Gastrocnemius medialis (tissue), 4 donors: ENCODE results near the gene ZNHIT1. TPM values are rescaled to one million over a fixed set of nuclear protein-coding genes. Genes with fewer than 3 reads are reported as not detected.

Source experiments
- ATAC-seq, 2 donors: fragments of 150-250 bp; one replicate each; pipeline ENCODE4 v1.9.1; 2016
- DNase-seq, 2 donors: peaks; one replicate each; pipeline ENCODE4 v3.0.0-alpha.2; 2019
- H3K27ac ChIP-seq, 4 donors: fragments of 200-600 bp; sonication (generic); 1 replicate in 1 of 4; 2 replicates in 3 of 4; pipeline ENCODE4 v1.5.1; 2016 to 2018; ENCODE audit warnings: mild to moderate bottlenecking in 2 of 4, moderate library complexity in 1 of 4
- H3K27me3 ChIP-seq, 3 donors: fragments of 200-600 bp; sonication (generic) in 2 of 3; 1 replicate in 1 of 3; 2 replicates in 2 of 3; pipeline versions ENCODE4 v1.5.1 to v1.6.0; 2016 to 2019; ENCODE audit warnings: mild to moderate bottlenecking in 1 of 3, moderate library complexity in 1 of 3
- H3K36me3 ChIP-seq, 2 donors: fragments of 200-600 bp; sonication (generic) in 1 of 2; one replicate each; pipeline ENCODE4 v1.5.1; 2017 to 2018
- H3K4me1 ChIP-seq, 2 donors: fragments of 200-600 bp; sonication (generic) in 1 of 2; one replicate each; pipeline ENCODE4 v1.5.1; 2016 to 2017; ENCODE audit warnings: mild to moderate bottlenecking in 2 of 2
- H3K4me3 ChIP-seq, 4 donors: fragments of 200-600 bp; sonication (generic) in 3 of 4; 1 replicate in 1 of 4; 2 replicates in 3 of 4; pipeline ENCODE4 v1.5.1; 2016 to 2019; ENCODE audit warnings: mild to moderate bottlenecking in 2 of 4
- H3K9me3 ChIP-seq, 3 donors: fragments of 200-600 bp; sonication (generic) in 2 of 3; 1 replicate in 1 of 3; 2 replicates in 2 of 3; pipeline ENCODE4 v1.5.1; 2016 to 2019
- CTCF ChIP-seq, 5 experiments: fragments of 450-650 bp in 3 of 5; fragments of 200-600 bp in 2 of 5; sonication (generic) in 2 of 5; IDR thresholded peaks in 4 of 5; conservative IDR thresholded peaks in 1 of 5; 1 replicate in 4 of 5; 2 replicates in 1 of 5; pipeline ENCODE4 v1.5.1; 2016 to 2019; ENCODE audit warnings: antibody characterized with exemption in 5 of 5, mild to moderate bottlenecking in 3 of 5, moderate library complexity in 3 of 5
- POLR2A ChIP-seq, 2 donors: fragments of 450-650 bp; IDR thresholded peaks; one replicate each; pipeline ENCODE4 v1.6.1; 2017; ENCODE audit warnings: antibody characterized with exemption in 2 of 2, mild to moderate bottlenecking in 2 of 2, moderate library complexity in 2 of 2
- in situ Hi-C, 4 donors: fragments of 200-750 bp; cut with MboI; loops; one replicate each; pipeline versions ENCODE4 v1.15.0 to v1.8.0; 2017; ENCODE audit warnings: low sequenced_read_pairs in 4 of 4
- intact Hi-C: fragments of 100-400 bp; cut with DNase I; formaldehyde crosslinking; loops from one replicate; pipeline ENCODE4 v1.15.1; 2023; ENCODE audit warnings: low total_unique reads
- total RNA-seq, 4 donors: library from RNA; depleted of rRNA; stranded (reverse); fragments of >200 nt; gene quantifications; one replicate each; pipeline versions ENCODE4 v1.1.0 to v1.2.3, GENCODE V29; 2016

ZNHIT1 gene
- total RNA-seq, 4 donors from 2014 or later, result 66.7 to 83.9 (median 71.9) TPM

GRCh38 chr7:101173752-101174244, 44.2 kb upstream of the ZNHIT1 start:
- Histone ChIP-seq H3K27me3 (peaks cover 91 to 100% (median 98%) of the 10 kb centered on the region in 3 donors), H3K4me1 (peaks cover 14 to 31% of the 10 kb centered on the region in 2 donors), H3K4me3 (peak overlapping the region in 3 of 4 donors; percentile 30 to 46 (median 35)), H3K36me3 (no peaks in the 10 kb centered on the region), H3K27ac (no peak overlapping the region), H3K9me3 (no peaks in the 10 kb centered on the region)
- in situ Hi-C loops (no loop called here), intact Hi-C loops (no loop called here)
- DNase-seq (no peak), ATAC-seq (no peak)
- TF ChIP-seq POLR2A (IDR thresholded peaks at IDR 0.05), result no peak
- TF ChIP-seq CTCF (IDR thresholded peaks at IDR 0.05 in 4 of 5, conservative IDR thresholded peaks at IDR 0.05 in 1 of 5), result no peak

- no peaks in the 10 kb centered on the region for H3K9me3 ChIP-seq
- DNase-seq, result no peak
- no peak for ATAC-seq
- H3K36me3 ChIP-seq, result no peaks in the 10 kb centered on the region
- peak overlapping the region in 1 of 4 donors; percentile 46 for H3K4me3 ChIP-seq
- TF ChIP-seq POLR2A (IDR thresholded peaks at IDR 0.05) (no peak), CTCF (IDR thresholded peaks at IDR 0.05 in 4 of 5, conservative IDR thresholded peaks at IDR 0.05 in 1 of 5) (no peak)
- H3K27ac ChIP-seq, result no peak overlapping the region
- in situ Hi-C loops, result no loop called here
- intact Hi-C loops, result no loop called here
- H3K27me3 ChIP-seq, result peaks cover 90 to 100% (median 98%) of the 10 kb centered on the region in 3 donors
- H3K4me1 ChIP-seq, result peaks cover 14 to 33% of the 10 kb centered on the region in 2 donors
Measured at GRCh38 chr7:101174322-101174854, 43.6 kb upstream of the ZNHIT1 start.

- no peak for DNase-seq
- intact Hi-C loops, result no loop called here
- no peak overlapping the region for H3K27ac ChIP-seq
- H3K9me3 ChIP-seq, result no peaks in the 10 kb centered on the region
- peaks cover 91 to 100% (median 98%) of the 10 kb centered on the region in 3 donors for H3K27me3 ChIP-seq
- ATAC-seq, result no peak
- peaks cover 8 to 25% of the 10 kb centered on the region in 2 donors for H3K4me1 ChIP-seq
- H3K36me3 ChIP-seq, result no peaks in the 10 kb centered on the region
- no peak for TF ChIP-seq CTCF (IDR thresholded peaks at IDR 0.05 in 4 of 5, conservative IDR thresholded peaks at IDR 0.05 in 1 of 5)
- in situ Hi-C loops, result no loop called here
- no peak overlapping the region for H3K4me3 ChIP-seq
Measured at GRCh38 chr7:101175664-101176063, 42.3 kb upstream of the ZNHIT1 start.

GRCh38 chr7:101177644-101178043, 40.3 kb upstream of the ZNHIT1 start:
- Histone ChIP-seq H3K4me3 (no peak overlapping the region), H3K4me1 (peaks cover 8 to 19% of the 10 kb centered on the region in 2 donors), H3K27ac (no peak overlapping the region), H3K36me3 (no peaks in the 10 kb centered on the region), H3K27me3 (peaks cover 79 to 93% (median 86%) of the 10 kb centered on the region in 3 donors), H3K9me3 (no peaks in the 10 kb centered on the region)
- TF ChIP-seq POLR2A (IDR thresholded peaks at IDR 0.05) (no peak), CTCF (IDR thresholded peaks at IDR 0.05 in 4 of 5, conservative IDR thresholded peaks at IDR 0.05 in 1 of 5) (no peak)
- intact Hi-C loops, result no loop called here
- no peak for ATAC-seq
- in situ Hi-C loops, result no loop called here
- no peak for DNase-seq

GRCh38 chr7:101179117-101179516, 38.8 kb upstream of the ZNHIT1 start:
- Histone ChIP-seq H3K9me3 (no peaks in the 10 kb centered on the region), H3K36me3 (no peaks in the 10 kb centered on the region), H3K4me1 (peaks cover 0 to 4% of the 10 kb centered on the region in 2 donors), H3K4me3 (no peak overlapping the region), H3K27me3 (peaks cover 64 to 78% (median 73%) of the 10 kb centered on the region in 3 donors), H3K27ac (no peak overlapping the region)
- in situ Hi-C loops (no loop called here), intact Hi-C loops (no loop called here)
- TF ChIP-seq POLR2A (IDR thresholded peaks at IDR 0.05) (no peak), CTCF (IDR thresholded peaks at IDR 0.05 in 4 of 5, conservative IDR thresholded peaks at IDR 0.05 in 1 of 5) (no peak)
- ATAC-seq, result no peak
- DNase-seq, result no peak
